GM19438 (cell line): ENCODE measurements around the gene POLDIP3.

Experiments
- ATAC-seq: cut with Tn5 transposase; IDR thresholded peaks from one replicate; pipeline ENCODE4 v1.9.1; 2021; ENCODE audit warnings: low read depth; ENCODE audit not compliant: unreplicated experiment

POLDIP3 gene

DNA sequence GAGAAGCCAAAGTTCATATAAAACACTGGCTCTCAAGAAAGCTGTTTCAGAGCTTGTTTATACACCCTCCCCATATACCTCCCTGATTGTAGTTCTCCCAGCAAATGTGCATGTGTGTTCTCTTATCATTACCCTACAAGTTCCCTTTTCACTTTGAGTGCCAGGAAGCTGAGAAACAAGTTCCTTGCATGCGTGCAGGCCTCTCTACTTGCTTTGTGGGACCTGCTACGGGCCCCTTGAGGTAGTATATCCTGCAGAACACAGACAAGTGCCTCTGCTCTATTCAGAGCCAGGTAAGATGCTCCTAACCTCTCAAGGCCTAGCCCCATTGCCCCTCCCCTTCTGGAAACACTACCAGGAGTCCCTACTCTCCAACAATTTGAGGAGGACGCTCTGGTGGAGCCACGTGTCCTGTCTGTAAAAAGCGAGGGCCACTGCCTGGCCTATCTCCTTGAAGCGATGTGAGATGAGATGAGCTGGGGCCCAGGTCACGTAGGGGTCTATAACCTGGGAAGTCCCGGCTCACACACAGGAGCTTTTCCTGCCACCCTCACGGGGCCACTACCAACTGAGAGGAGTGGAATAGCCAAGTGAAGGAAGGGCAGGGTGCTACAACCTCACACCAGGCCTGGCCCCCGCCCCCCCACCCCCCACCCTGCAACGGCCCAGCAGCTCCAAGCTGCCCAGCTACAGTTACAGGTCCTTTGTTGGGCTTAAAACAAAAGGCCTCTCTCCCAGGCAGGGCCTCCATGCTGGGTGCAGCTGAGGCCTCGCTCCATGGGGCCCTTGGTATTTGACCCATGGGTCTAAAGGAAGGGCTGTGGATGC is 28.3 kb upstream of the POLDIP3 start:
- no peak for ATAC-seq

DNA sequence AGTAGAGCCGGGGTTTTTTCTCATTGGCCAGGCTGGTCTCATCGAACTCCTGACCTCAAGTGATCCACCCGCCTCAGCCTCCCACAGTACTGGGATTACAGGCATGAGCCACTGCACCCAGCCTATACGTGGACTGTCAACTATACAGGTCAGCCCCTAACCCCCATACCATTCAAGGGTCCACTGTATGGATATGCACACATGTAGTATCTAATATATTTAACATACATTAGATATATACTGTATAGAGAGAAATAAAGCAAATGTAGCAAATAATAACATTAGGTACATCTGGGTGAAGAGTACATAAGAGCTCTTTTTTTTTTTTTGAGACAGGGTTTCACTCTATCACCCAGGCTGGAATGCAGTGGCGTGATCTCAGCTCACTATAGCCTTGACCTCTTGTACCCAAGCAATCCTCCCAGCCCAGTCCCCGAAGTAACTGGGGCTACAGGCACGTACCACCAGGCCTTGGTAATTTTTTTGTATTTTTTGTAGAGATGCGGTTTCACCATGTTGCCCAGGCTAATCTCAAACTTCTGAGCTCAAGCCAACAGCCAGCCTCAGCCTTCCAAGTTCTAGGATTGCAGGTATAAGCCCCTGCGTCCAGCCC is 27.2 kb upstream of the POLDIP3 start:
- ATAC-seq = no peak

DNA sequence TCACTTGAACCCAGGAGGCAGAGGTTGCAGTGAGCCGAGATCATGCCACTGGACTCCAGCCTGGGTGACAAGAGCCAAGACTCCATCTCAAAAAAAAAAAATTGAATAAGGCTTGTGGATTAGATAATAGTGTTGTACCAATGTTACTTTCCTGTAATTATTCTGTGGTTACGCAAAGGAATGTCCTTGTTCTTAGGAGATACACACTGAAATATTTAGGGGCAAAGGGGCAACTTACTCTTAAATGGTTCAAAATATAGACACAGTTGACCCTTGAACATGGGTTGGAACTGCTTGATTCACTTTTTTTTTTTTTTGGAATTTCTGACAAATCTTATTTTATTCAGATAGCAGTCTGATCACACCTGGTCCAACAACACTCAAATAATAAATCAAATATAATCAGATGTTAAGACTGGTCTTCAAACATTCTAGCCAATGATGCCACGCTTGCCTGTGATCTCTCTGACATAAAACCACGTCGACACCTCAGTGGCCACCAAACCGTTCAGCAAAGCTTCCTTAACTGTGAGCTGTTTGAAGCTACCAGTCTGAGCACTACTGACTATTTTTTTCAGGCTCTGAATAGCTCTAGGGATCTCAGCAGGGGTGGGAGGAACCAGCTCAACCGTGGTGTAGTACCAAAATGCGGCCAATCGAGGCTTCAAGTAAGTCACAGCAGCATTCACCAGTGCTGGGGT is 25.0 kb upstream of the POLDIP3 start:
- ATAC-seq = no peak

- no peak for ATAC-seq
Measured at GRCh38 chr22:42637555-42637954, 22.9 kb upstream of the POLDIP3 start.

DNA sequence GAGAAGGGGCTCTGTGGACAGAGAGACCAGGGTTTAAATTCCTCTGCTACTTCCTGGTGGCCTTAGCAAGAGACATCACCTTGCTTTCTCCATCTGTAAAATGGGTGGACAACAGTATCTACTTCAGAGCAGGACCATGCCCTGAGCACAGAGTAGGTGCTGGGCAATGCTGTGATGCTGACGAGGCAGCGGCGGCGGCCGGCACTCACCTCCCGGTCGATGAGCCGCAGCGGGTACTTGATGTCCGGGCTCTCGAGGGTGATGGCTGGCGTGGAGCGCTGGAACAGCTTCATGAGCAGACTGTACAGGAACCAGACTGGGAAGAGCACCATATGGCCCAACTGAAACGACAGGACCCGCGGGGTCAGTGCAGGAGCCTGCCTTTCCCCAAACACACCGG is 21.8 kb upstream of the POLDIP3 start:
- no peak for ATAC-seq

DNA sequence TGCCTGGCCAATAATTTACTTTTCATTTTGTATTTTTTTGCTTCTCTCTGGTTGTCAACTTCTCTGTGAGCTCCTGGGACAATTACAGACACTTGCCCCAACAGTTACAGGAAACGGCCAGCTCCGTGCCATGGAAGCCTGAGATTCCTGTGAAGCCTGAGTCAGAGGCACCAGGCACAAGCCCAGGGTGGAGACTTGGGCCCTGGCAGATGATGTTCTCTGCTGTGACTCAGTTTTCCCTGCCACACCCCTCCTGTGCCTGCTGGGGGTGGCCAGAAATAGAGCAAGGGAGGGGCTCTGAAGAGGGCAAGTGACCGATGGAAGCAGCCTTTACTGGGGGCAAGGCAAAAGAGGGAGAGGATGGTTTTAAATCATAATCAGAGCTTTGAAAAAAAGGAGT is 20.8 kb upstream of the POLDIP3 start:
- no peak for ATAC-seq

DNA sequence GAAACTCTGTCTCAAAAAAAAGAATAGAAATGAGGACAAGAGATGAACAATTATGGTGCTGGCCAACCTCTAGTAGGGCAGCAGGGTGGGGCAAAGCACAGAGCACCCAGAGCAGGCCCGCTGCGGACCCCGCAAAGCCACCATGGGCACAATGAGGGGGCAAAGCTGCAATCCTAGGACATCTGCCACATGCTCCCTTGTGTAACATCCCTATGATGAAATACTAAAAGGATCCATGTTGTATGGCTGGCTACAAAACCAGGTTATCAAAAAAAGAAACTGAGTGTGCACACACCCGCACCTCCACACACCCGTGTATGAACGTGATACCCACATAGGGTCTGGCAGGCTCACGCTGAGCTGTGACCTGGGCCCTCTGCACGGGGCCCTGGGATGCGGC is 18.3 kb upstream of the POLDIP3 start:
- ATAC-seq = no peak

- ATAC-seq = no peak
Measured at GRCh38 chr22:42632096-42632495, 17.4 kb upstream of the POLDIP3 start.

DNA sequence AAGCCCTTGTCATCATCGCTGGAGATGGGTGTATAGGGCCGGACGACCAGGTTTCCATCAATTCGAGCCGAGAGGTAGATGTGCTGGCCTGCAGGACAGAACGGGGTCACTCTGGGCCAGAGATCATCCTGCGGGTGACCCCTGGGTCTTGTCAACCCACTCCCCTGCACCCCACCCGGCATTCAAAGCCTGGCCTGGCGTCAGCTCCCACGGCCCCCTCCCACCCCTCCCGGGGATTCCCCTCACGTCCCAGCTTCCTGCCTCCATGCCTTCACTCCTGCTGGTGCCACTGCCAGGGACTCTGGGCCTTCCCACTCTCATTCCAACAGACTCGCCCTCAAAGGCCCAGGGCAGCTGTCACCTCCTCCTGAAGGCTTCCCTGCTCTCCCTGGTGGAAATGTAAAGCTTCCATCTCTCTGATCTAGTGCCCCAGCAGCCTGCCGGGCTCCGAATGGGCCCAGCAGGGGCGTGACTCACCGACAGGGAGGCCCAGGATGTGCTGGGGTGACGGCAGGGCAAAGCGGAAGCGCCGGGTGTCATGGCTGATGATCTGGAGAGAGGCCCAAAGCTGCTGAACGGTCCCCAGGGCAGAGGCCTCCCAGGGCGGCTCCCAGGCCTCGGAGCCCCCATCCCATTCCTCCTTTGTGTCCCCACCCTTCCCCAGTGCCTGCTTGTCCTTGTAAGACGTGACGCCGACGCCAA is 16.4 kb upstream of the POLDIP3 start:
- no peak for ATAC-seq

DNA sequence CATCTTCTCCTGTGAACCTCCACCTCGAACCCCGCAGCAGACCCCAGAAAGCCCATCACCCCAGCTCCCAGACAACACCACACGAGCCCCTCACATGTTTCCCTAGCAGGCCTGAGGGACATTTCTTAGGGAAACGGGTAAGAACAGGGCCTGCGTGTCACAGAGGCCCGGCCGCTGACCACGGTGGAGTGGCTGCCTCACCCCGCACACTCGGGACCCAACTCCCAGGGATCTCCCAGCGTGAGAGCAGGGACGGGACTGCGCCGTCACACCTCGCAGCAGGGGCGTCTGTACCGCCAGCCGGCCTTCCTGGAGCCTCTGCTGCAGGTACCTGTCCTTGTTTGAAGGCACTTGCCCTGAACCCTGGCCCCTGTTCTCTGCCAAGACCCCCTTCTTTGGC is 15.5 kb upstream of the POLDIP3 start:
- ATAC-seq = no peak

GRCh38 chr22:42627981-42628380 is 13.3 kb upstream of the POLDIP3 start:
- ATAC-seq = no peak

GRCh38 chr22:42626951-42627625 is 12.4 kb upstream of the POLDIP3 start:
- ATAC-seq = no peak

- ATAC-seq = no peak
Measured at GRCh38 chr22:42626431-42626830, 11.7 kb upstream of the POLDIP3 start.

DNA sequence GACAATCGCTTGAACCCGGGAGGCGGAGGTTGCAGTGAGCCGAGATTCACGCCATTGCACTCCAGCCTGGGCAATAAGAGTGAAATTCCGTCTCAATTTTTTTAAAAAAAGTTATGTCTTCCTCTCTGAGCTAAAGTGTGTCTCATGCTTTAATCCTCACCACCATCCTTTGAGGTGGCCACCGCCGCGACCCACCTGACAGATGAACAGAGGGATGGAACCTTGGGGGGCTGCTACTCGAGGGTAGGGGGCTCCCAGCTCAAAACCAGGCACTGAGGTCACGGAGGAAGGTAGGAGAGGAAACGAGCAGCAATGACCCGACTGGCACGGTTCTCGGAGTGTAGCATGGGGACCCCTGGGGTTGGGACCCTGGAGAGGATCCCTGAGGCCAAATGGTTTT is 10.7 kb upstream of the POLDIP3 start:
- ATAC-seq = no peak

DNA sequence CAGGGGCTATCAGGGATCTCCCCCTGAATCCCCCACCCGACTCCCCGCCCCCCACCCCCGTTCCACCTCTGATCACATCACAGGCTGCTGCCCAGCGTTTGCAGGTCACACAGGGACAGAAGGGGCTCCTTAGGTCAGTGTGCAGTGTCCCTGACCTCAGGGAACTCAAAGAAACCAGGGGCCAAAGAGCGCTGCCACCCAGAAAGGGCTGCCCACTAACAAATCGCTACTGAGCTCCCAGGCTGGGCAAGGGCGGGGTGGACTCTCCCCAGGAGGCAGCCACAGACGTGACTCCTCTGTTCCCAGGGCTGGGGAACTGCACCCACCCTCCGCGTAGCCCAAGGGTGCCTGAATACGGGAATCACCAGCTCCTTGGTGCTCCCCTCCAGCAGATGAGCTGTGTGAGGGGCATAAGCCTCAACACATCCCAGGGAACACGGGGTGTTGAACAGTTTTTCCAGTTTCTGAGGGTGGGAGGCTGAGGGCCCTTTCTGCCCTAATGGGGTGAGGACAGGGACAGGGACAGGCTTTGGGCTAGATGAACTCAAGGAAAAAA is 9.9 kb upstream of the POLDIP3 start:
- ATAC-seq = no peak

- no peak for ATAC-seq
Measured at GRCh38 chr22:42623756-42624441, 9.2 kb upstream of the POLDIP3 start.

GRCh38 chr22:42623301-42623751 is 8.6 kb upstream of the POLDIP3 start:
- no peak for ATAC-seq

DNA sequence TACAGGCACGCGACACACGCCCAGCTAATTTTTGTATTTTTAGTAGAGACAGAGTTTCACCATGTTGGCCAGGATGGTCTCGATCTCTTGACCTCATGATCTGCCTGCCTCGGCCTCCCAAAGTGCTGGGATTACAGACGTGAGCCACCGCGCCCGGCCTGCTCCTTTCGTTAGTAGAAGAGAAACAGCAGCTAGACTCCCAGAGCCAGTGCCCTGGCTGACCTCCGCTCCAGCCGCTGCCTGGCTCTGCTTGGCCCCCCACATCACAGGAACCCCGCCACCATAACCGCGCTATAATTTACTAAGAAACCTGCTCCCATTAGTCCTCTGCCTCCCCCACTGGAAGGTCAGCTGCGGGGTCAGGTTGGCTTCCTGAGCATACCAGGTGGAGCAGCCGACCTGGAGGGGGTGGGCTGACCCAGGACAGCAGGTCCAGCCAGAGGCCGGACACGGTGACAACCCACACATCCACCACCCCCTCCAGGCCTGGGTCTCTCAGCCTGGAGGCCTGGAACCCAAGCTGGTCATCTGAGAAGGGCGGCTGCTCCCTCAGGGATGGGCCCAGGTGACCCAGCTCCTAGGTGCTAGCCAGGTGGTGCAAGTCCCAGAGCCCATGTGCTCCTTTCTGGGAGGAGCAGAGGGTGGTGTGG is 7.5 kb upstream of the POLDIP3 start:
- no peak for ATAC-seq

GRCh38 chr22:42621505-42622002 is 6.9 kb upstream of the POLDIP3 start:
- ATAC-seq = no peak
